Stimulated activated CD4-positive, alpha-beta T cell treated with anti-CD3 and anti-CD28 coated beads, Interleukin-2, amount 100 ng/mL, for 4 hours (primary cell): Measurements from ENCODE around the gene CLDN5.

Experiments used
- DNase-seq: peaks from one replicate; pipeline ENCODE4 v3.0.0-alpha.2; 2020; ENCODE audit warnings: low read depth

Gene CLDN5

DNA sequence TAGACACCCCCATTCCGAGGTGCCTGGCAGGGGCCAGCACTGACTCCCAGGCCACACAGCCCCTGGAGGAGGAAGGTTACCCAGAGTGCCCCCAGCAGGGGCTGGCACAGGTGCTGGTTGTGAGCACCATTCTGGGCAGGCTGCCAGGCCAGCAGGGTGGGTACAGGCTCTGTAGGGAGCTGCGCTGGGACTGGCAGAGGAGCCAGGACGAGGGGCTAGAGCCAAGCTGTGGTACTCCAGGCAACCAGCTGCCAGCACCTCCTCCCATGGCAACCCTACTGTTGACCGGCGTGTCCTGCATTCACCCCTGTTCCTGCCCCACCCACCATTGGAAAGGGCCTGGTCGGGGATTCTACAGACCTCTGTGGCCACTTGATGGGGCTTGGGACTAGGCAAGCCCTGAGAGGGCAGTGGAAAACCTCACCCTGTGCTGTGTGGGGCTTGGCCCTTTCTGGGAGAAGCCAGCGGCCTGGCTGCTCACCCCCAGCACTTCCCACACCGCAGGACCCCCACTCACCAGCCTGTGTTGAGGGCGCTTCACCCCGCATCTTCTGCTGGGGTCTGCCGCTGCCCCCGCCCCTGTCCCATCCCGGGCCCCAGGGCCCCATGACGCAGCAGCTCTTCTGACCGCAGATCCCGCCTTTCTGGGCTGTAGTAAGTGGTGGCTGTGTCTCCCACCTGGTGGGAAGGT is 1.9 kb downstream of the CLDN5 start:
- DNase-seq: no peak

DNA sequence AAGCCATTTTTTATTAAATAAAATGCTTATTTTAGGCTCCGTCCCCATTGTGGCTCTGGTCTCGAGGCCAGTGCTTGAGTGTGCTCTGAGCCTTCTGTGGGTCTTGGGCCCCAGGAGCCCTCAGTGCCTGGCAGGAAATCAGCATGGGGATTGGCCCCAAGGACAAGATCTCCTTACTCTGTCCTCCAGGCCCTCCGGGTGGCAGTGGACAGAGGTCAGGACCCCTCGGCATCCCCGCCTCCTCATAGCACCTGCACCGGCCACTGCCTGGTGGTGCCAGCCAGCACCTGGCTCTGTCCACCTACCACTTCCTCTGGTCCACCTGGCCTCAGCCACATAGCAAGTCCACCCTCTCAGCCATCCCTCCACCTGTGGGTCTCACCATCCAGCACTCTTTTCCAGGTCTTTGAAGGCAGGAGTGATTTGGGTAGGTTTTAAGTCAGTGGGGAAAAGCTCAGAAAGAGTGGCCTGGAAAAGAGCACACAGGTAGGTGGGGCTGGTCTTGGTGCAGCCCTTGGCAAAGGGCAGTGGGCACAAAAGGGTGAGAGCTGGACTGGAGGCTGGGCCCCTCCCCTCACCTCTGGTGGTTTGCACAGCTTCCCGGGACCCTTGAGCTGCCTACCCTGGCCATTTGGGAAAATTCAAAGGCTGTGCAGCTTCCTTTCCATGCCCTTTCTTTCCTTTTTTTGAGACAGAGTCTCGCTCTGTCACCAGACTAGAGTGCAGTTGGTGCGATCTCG is 3.5 kb downstream of the CLDN5 start:
- DNase-seq: no peak

DNA sequence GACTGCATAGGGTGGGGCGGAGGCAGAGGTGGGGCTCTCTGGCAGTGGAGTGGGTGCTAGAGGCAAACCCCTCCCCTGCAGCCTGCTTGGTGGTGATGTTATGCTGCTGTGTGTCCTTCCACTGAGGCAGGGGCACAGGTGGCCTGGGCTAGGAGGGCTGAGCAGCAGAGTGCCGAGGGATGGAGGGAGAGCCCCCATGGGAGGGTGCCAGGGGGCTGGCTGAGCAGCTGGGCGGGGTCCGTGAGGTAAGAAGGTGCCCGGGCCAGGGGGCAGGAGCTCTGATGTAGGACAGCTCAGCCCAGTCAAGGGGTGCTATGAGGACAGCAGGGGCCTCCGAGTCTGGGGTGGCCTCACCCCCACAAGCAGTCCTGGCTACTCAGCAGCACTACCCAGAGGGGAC is 4.2 kb downstream of the CLDN5 start:
- no peak for DNase-seq

DNA sequence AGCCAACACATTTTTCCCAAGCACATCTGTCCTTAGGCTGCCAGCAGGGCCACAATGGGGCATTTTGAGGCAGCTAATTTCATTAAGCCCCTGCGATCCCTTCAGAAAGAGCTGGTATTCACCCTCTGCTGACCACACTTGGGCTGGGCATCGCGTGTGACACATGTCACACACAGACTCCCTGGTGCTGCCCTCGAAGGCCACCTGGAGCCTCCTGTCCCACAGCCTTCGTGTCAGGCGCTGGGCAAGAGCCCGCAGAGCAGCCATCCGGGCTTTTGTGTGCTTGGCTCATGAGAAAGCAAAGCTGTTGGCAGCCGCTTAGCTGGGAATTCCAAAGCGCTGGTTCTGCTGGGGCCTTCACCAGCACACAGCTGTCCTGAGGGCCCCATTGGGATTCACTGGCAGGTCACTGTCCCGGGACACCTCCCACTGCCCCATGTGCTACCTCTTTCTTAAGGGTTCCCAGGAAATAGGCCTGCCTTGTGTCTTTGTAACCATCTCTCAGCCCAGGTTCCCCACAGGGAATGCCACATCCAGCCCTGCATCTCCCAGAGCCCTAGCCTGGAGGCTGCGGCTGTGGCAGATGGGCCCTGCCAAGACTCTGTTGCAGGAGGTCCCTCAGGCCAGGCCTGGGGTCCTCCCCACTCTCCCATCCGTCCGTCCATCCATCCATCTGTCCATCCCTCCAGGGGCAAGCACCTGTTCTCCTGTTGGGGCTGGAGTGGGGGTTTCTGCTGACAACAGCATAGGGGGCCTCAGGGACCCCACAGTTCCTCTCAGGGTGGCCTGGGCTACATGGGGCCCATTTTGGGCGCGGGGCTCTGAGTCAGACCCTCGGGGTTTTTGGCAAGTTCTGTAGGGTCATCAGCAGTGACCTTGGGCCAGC is 4.9 kb downstream of the CLDN5 start:
- DNase-seq: no peak

DNA sequence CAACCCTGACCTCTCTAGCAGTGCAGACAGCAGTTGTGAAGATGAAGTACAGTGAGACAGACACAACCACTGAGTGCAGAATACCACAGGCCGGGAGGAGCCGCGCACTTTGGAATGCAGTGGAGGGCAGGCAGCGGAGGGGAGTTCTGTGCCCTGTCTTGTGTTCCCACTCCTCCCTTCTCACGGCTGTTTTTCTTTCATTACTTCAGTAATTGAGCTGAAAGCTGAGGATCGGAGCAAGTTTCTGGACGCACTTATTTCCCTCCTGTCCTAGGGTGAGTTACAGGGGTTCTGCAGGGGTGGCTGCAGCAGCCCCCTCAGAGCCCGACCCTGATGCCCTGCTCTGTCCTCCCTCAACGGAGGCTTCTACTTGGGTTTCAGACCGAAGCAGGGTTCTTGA is 5.6 kb downstream of the CLDN5 start:
- DNase-seq: no peak

DNA sequence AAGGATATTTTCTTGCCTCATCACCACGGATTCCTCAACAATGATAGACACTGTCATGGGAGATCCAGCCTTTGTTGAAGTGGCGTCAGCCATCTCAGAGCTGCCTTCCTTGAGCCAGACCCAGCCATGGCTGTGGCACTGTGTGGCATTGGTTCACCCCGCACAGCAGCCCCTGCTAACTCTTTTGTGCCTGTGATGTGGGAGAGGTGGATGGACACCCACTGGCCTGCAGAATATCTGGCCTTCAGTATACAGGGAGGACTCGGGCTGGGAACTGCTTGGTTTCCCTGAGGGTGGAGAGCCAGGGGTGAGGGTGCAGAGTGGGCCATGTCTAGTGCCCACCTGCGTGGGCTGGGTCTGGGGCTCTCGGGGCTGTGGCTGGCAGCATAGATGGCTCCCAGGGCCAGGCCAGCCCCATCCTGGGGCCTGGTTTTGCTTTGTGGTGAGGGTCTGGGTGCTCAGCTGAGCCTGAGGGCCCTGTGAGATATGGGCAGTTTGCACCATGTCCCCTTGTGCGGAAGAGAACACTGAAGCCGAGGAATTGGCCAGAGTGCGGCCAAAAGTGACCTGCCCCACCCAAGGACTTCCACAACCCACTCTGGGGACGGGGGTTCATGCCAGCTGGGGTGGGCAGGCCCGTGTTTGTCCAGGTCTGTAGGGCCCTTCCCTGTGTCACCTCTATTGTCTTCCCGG is 6.1 kb downstream of the CLDN5 start:
- DNase-seq: no peak

DNA sequence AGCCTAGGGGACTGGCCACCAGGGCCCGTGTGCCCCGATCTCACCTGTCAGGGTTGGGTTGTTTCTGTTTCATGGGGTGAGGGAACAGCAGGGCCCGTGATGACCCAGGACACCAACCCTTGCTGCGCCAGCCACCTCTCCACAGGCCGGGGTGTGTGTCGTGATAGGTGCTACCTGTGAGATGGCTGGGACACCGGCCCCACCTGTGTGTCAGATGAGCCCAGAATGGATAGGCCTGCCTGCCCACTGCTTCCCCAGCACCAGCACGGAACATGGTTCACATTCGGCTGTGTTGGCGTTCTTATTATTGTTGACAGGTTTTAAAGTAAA is 7.1 kb downstream of the CLDN5 start:
- no peak for DNase-seq

DNA sequence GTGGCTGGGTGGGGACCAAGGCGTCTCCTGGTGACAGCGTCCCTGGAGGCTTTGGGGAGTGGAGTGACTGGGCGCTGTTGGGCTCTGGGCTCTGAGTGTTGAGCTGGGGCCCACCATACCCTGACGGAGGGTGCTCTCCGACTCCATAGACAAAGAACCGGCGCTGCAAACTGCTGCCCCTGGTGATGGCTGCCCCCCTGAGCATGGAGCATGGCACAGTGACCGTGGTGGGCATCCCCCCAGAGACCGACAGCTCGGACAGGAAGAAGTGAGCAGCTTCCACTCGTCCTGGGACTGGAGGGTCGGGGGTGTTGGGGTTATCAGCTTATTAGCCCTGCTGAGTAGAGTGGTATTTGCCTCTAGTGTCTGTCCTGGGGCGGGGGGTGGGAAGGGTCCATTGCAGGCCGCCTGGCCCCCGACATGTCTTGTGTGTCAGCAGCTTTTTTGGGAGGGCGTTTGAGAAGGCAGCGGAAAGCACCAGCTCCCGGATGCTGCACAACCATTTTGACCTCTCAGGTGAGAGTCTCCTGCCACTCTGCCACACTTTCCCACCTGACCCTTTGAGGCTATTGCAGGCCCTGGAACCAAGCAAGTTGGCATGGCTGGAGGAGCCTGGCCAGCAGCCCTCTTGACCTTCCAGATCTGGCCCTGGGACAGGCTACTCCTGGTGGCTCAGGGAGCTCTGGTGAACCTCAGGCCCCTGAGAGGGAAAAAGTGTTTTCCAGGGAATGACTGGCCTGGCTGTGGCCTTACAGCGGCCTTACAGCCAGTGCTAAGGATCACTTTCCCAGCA is 7.6 kb downstream of the CLDN5 start:
- no peak for DNase-seq

DNA sequence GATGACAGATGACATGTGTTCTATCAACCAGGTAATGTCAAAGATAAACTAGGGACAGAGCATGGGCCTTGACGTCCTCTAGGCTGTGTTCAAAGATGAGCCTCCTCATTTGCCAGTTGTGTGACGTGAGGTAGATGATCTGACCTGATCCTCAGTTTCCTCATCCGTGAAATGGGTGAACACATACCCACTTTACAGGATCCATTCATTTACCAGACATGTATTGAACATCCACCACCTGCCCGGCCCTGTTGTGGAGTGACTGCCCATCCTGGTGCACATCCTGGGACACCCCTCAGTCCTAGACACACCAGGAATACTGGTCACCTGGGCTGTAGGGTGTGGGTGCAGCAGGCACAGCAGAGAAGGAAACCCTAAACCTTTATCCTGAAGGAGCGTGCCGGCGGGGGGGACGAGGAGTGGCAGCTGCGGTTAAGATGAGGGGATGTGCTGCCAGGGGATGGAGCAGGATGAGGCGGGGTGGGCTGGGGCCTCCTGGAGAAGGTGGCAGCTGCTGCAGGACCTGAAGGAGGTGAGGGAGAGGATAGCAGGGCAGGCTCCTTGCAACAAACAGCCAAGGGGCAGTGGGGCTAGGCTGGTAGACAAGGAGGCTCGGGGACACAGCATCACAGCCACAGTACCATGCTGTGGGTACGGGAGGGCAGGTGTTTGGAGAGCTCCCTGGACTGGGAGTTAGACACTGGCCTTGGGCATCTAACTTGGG is 8.4 kb downstream of the CLDN5 start:
- no peak for DNase-seq

DNA sequence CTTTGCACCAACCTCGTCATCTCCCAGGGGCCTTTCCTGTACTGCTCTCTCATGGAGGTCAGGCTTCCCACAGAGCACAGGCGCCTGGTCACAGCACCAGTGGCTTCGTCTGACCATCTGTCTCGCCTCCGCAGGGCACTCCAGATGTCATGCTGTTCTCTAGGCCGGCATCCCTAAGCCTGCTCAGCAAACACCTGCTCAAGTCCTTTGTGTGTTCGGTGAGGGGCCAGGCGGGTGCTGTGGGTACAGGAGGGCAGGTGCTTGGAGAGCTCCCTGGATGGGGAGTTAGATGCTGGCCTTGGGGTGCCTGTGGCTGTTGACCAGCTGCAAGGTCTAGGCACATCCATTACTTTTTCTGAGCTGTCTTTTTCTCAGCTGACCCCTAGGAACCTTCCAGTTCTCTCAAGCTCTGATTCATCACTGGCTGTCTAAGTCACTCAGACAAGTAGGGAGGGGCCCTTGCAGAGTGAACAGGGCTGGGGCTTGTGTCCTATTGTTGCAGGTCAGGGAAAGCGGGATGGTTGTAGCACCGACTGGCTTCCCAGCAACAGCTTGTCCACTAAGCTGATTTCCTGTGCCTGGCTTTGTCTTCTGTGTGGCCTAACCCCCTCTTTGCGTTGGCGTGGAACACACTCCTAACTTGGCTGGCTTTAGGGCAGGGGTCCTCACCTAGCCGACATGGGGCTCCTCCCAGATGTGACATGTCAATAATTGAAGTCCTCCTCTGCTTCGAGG is 9.2 kb downstream of the CLDN5 start:
- DNase-seq: no peak

DNA sequence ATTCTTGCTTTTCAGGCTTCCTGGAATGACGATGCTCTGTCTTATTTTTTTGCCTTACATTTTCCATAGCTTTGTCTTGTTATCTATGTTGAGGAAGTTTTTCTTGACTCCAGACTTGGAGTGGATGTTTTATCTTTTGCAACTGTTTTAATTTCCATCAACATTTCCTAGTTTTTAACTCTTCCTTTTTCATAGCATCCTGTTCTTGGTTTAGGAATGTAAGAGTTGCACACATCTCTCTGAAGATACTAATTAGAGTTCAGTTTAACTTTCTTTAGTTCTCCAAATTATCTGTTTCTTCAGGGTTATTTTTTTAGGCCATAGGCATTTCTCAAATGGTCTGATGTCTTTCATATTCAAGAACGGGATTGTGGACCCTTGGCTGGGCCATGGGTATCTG is 10.4 kb downstream of the CLDN5 start:
- no peak for DNase-seq

DNA sequence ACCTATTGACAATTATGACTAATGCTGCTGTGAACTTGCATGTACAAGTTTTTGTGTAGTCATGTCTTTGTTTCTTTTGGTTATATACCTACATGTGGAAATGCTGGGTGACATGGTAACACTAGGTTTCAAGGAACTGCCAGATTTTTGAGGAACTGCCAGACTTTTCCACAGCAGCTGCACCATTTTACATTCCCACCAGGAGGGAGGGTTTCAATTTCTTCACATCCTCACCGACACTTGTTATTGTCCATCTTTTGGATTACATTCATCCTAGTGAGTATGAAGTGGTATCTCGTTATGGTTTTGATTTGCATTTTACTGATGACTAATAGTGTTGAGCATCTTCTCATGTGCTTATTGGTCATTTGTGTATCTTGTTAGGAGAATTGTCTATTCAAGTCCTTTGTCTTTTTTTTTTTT is 13.3 kb downstream of the CLDN5 start:
- DNase-seq: no peak

DNA sequence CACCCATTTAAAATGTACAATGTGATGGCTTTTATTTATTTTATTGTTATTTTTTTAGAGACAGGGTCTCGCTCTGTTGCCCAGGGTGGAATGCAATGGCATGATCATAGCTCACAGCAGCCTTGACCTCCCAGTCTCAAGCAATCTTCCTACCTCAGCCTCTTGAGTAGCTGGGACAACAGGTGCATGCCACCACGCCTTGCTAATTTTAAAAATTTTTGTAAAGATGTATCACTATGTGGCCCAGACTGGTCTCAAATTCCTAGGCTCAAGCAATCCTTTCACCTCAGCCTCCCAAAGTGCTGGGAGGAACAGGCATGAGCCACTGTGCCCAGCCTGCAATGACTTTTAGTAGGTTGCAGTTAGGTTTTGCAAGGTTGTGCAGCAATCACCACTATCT is 14.3 kb downstream of the CLDN5 start:
- no peak for DNase-seq

DNA sequence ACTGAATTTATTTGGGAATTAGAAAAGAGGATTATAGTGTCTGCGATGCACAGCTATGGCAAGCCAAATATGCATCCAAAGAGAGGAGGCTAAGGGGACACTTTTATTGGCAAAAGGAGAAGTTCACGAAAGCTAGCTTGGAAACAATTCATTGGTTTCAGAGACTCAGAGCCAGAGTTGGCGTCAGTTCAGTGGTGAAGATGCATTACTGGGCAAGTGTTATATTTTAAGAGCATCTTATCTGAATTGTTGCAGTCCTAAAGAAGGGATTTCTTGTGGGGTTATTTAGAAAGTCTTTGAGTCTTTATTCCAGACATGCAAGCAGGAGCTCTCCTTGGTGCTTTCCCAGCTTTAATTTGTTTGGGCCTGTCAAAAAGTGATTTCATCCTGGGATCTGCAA is 15.0 kb downstream of the CLDN5 start:
- DNase-seq: no peak

DNA sequence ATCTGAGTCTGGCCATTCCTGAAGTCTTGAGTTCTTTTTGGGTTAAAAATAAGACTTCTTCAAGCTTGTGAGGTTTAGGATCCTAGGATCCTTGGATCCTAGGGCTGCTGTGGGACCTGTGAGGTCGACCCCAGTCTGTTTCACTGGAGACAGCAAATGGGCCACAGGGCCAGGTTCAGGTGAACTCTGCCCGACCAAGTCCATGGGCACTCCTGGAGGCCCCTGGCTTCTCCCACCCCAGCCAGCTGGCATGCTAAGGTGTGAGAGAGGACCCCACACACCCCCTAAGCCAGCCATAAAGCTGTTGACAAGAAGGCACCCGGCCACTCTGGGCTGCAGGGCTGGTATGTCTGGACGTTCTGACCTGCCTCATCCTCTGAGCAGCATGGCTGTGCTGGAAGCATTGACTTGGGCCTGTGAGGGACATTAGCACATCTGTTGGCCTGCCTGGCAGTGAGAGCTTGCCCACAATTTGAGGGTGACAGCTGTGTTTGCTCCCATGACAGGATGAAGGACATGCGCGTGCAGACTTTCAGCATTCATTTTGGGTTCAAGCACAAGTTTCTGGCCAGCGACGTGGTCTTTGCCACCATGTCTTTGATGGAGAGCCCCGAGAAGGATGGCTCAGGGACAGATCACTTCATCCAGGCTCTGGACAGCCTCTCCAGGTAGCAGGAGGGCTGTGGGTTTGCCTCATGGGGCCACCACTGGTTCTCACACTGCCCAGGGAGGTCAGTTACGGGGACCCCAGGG is 16.0 kb downstream of the CLDN5 start:
- no peak for DNase-seq

DNA sequence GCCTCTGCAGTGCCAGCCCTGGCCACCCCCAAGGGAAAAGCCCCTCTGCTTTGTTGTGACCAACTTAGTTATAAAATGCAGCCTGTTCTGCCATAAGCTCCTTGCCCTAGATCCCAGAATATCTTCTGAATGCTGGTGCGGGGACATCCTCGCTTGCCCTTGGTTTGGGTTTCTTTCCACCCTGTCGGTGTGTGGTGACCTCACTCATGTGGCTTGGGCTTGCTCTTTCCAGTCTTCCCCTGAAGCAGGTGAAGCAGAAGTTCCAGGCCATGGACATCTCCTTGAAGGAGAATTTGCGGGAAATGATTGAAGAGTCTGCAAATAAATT is 16.7 kb downstream of the CLDN5 start:
- no peak for DNase-seq

DNA sequence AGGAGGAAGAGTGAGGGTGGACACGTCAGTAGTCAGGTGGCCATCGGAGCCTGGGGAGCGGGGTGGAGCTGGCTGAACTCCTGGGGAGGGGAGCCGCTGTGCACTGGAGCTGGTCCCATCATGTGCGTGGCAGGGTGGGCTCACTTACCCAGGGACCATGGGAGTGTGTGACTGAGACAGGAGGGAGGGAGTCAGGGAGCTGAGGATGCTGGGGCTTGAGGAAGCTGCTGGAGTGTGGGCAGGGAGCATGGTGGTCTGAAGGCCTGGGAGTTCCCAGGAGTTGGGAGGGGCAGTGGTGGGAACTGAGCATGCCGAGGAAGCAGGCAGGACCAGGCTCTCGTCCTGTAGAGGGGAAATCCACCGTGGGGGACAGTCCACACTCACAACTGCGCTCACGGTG is 18.0 kb downstream of the CLDN5 start:
- no peak for DNase-seq

DNA sequence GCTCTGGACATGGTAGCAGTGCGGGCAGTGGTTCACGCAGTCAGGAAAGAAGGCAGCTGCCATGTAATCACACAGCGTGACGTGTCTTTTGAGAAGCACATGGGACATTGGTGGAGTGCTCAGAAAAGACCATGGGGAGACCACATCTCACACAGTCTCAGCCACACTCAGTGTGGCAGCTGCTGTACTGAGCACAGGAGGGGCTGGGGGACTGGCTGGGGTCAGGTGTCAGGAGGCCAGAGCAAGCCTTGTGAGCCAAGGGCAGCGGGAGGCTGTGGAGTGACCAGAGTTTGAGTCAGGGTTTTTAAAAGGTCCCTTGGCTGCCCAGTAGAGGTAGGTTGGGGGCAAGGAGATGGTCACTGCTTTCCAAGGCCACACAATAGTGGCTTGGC is 18.5 kb downstream of the CLDN5 start:
- no peak for DNase-seq

DNA sequence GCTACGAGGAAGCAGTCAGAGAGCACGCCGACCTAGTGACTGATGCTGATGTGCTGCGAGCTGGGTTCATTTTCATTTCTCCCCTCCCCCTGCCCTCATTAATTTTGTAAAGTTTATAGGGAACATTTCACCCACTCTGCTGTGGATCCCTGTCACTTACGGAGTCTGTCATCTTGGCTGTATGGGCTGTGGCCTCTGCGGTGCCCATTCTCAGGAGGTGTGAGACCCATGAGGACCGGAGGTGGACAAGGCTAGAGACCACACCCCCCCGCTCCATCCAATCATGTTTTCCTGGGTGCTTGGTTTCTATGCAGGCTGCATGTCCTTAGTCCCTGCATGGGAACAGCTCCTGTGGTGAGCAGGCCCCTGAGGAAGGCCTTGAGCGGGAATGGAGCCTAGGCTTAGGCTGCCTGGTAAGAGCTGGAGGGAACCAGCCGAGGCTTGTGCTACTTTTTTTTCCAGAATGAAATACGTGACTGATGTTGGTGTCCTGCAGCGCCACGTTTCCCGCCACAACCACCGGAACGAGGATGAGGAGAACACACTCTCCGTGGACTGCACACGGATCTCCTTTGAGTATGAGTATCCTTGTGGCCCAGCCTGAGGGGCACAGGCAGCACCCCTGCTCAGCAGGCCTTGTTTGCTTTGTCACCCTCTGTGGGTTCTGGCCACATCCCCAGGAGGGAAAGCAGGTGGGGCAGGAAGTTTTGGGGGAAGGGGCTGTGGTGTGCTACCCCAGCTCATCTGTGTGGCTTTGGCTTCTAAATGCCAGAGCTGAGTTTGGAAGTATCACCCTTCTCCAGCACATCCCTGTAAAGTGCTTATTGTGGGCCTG is 19.1 kb downstream of the CLDN5 start:
- DNase-seq: no peak
